Small intestine (tissue), 7 donors: ENCODE measurements around the gene TMEM255B. TPM values are rescaled to one million over a fixed set of nuclear protein-coding genes. Genes with fewer than 3 reads are reported as not detected.
"Not testable (repeated sequence)": the region's sequence is repeated elsewhere in the genome, so short reads cannot be mapped to it uniquely, and the experiment has no call there.

Experiments
- DNase-seq, 2 donors: peaks; one replicate each; pipeline versions ENCODE4 v3.0.0 to v3.0.0-alpha.2; 2013
- FAIRE-seq: peaks from 2 replicates; lab custom pipeline; 2012; peaks lifted over from hg19 to GRCh38; lab: Jason Lieb, UNC
- H3K27ac ChIP-seq, 3 donors: one replicate each; pipeline ENCODE4 v1.5.1; 2013; ENCODE audit warnings: low read length in 2 of 3, mild to moderate bottlenecking in 2 of 3, control low read depth in 1 of 3, inconsistent platforms in 1 of 3, low read depth in 1 of 3, moderate library complexity in 1 of 3
- H3K27me3 ChIP-seq, 3 donors: one replicate each; pipeline ENCODE4 v1.6.1; 2013; ENCODE audit warnings: low read length in 3 of 3, inconsistent platforms in 1 of 3; ENCODE audit not compliant: control insufficient read depth in 3 of 3, insufficient read depth in 3 of 3
- H3K36me3 ChIP-seq, 3 donors: one replicate each; pipeline ENCODE4 v1.6.1; 2013; ENCODE audit warnings: low read length in 3 of 3, inconsistent platforms in 1 of 3, low read depth in 1 of 3, mild to moderate bottlenecking in 1 of 3, moderate library complexity in 1 of 3; ENCODE audit not compliant: control insufficient read depth in 3 of 3, insufficient read depth in 2 of 3
- H3K4me1 ChIP-seq, 3 donors: one replicate each; pipeline ENCODE4 v1.6.1; 2013; ENCODE audit warnings: low read length in 2 of 3, inconsistent platforms in 1 of 3, low read depth in 1 of 3, mild to moderate bottlenecking in 1 of 3, moderate library complexity in 1 of 3; ENCODE audit not compliant: control insufficient read depth in 3 of 3, insufficient read depth in 2 of 3
- H3K4me3 ChIP-seq, 3 donors: one replicate each; pipeline ENCODE4 v1.5.1; 2013; ENCODE audit warnings: low read length in 3 of 3, control low read depth in 1 of 3, inconsistent platforms in 1 of 3, low read depth in 1 of 3, mild to moderate bottlenecking in 1 of 3, moderate library complexity in 1 of 3
- H3K9me3 ChIP-seq, 2 donors: one replicate each; pipeline ENCODE4 v1.6.1; 2013; ENCODE audit warnings: low read depth in 1 of 2, low read length in 1 of 2; ENCODE audit not compliant: control insufficient read depth in 2 of 2, insufficient read depth in 1 of 2
- WGBS, 3 donors: extraction: QIAGEN DNeasy Blood & Tissue Kit; methylation state at CpG; one replicate each; pipeline ENCODE4 v1.1.7; 2013; 5-methylcytosine and 5-hydroxymethylcytosine counted together
- polyA plus RNA-seq, 4 donors: library from polyadenylated mRNA; stranded (reverse) in 3 of 4; unstranded in 1 of 4; fragments of 200-250 nt in 3 of 4; fragments of 120-200 nt in 1 of 4; gene quantifications; one replicate each; pipeline versions ENCODE4 v1.2.1 to v1.2.3, GENCODE V29; 2013
- donor health status: healthy with polysubstance abuse.
- donor health status: control.
- donor health status: control.
- donor health status: Bipolar disorder and iron deficiency.
- donor health status: healthy.

The TMEM255B gene
- polyA plus RNA-seq, 4 donors = 1.4 to 9.3 (median 2.6) TPM; not detected in 1

DNA sequence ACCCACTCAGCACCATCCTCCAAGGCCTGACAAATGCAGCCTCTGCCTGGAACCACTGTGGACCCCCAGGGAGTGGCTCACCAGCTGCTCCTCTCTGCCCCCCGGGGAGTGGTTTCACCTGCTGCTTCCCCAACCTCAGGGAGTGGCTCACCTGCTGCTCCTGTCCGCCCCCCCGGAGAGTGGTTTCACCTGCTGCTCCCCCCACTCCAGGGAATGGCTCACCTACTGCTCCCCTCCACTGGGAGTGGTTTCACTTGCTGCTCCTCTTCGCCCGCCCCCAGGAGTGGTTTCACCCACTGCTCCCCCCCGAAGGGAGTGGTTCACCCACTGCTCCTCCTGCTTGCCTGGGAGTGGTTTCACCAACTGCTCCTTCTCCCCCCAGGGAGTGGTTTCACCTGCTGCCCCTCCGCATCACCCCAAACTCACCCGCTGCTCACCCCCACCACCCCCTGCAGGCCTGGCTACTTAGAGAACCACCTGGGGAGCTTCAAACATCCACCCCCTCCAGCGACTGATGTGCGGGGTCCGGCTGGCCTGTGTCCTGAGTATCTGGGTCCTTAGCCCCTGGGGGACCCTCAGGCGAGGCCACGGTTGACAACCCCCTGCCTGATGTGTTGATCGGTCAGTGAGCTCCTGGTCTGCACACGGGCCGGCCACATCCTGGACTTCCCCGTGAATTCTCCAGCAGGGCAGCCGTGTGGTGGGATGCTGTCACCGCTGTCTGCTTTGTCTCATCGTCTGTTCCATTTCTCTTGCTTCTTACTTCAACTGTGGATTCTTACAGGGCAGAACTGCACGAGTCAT lies 14.6 kb upstream of the TMEM255B start:
- 29 to 69% (median 48%) methylated on average over 19 to 21 of the region's 21 CpGs for WGBS, 3 donors
- no peaks in the 10 kb centered on the region for H3K9me3 ChIP-seq
- no peak for FAIRE-seq
- H3K4me3 ChIP-seq = no peak overlapping the region
- peaks cover 0 to 35% (median 0%) of the 10 kb centered on the region in 3 donors for H3K4me1 ChIP-seq
- H3K36me3 ChIP-seq = no peaks in the 10 kb centered on the region
- no peak overlapping the region for H3K27ac ChIP-seq
- peak; percentile 41 to 61 for DNase-seq
- H3K27me3 ChIP-seq = no peaks in the 10 kb centered on the region

DNA sequence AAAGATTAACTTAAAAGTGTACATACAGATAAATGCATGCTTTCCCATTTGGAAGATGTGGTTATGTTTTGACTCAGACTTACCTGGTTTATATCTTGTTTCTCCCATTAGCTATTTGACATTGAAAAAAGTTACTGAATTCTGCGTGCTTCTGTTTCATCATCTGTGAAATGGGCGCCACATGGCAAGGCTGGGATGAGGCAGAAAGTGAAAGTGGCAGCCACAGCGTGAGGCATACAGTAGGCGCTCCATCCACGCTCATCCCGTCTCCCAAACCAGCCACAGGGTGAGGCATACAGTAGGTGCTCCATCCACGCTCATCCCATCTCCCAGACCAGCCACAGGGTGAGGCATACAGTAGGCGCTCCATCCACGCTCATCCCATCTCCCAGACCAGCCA lies 14.0 kb upstream of the TMEM255B start:
- no peak for FAIRE-seq
- H3K27ac ChIP-seq = no peak overlapping the region
- peaks cover 0 to 35% (median 0%) of the 10 kb centered on the region in 3 donors for H3K4me1 ChIP-seq
- no peaks in the 10 kb centered on the region for H3K27me3 ChIP-seq
- no peak overlapping the region for H3K4me3 ChIP-seq
- DNase-seq = no peak
- WGBS, 3 donors = 70 to 91% (median 78%) methylated on average over 7 to 9 of the region's 9 CpGs
- H3K9me3 ChIP-seq = no peaks in the 10 kb centered on the region
- H3K36me3 ChIP-seq = no peaks in the 10 kb centered on the region

DNA sequence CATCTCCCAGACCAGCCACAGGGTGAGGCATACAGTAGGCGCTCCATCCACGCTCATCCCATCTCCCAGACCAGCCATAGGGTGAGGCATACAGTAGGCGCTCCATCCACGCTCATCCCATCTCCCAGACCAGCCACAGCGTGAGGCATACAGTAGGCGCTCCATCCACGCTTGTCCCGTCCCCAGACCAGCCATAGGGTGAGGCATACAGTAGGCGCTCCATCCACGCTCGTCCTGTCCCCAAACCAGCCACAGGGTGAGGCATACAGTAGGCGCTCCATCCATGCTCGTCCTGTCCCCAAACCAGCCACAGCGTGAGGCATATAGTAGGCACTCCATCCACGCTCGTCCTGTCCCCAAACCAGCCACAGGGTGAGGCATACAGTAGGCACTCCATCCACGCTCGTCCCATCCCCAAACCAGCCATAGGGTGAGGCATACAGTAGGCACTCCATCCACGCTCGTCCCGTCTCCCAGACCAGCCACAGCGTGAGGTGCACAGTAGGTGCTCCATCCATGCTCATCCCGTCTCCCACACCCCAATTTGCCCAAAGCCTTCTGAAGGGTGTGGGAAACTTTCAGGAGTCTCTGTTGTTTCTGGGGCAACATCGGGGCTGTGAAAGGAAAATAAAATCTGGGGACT lies 13.4 kb upstream of the TMEM255B start:
- H3K4me1 ChIP-seq = peaks cover 0 to 35% (median 0%) of the 10 kb centered on the region in 3 donors
- not testable (repeated sequence) for H3K4me3 ChIP-seq, DNase-seq, FAIRE-seq, H3K36me3 ChIP-seq, H3K9me3 ChIP-seq, H3K27me3 ChIP-seq
- 78 to 88% (median 86%) methylated on average over 21 to 24 of the region's 24 CpGs for WGBS, 3 donors
- peak overlapping the region in 2 of 3 donors; percentile 63 to 68 for H3K27ac ChIP-seq

DNA sequence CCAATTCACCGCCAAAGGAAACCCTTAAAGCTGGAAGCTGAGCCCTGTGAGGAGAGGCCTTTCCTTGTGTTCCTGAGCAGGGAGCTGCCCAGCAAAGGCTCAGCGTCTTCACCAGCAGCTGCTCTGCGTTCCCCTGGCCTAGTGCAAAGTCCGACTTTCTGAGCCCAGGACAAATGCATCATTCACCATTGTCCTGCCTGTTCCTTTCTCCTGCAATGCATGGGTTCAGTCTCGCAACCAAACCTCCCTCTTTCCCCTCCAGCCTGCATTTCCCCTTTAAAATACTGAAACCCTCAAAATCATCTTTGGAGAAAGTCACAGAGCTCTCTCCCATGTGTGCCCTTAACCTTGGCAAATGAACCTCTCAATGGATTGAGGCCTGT lies 12.9 kb upstream of the TMEM255B start:
- 23 to 57% (median 47%) methylated on average over 5 of the region's 5 CpGs for WGBS, 3 donors
- no peak overlapping the region for H3K4me3 ChIP-seq
- H3K9me3 ChIP-seq = no peaks in the 10 kb centered on the region
- DNase-seq = peak; percentile 77 to 87
- peaks cover 0 to 35% (median 0%) of the 10 kb centered on the region in 3 donors for H3K4me1 ChIP-seq
- no peaks in the 10 kb centered on the region for H3K27me3 ChIP-seq
- H3K27ac ChIP-seq = peak overlapping the region in 2 of 3 donors; percentile 63 to 68
- no peak for FAIRE-seq
- no peaks in the 10 kb centered on the region for H3K36me3 ChIP-seq

DNA sequence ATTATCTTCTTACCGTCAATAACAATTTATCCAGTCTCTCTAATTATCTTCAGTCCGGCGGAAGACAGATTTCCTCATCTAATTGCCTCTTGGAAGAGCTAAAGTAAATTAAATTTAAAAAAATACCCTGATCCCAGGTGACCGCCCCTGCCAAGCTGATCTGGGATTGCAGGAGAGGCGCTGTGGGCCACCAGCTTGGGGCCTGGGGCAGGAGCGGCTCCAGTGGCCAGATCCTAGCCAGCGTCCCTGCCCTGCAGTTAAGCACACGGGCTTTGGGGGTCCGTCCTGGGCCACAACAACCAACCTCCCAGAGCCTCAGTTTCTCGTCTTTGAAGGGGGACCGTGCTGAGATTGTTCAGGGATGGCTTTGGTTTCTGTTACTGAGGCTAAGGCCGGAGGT lies 12.4 kb upstream of the TMEM255B start:
- Histone ChIP-seq H3K4me1 (peaks cover 0 to 35% (median 0%) of the 10 kb centered on the region in 3 donors), H3K9me3 (peaks cover 0 to 3% of the 10 kb centered on the region in 2 donors), H3K27ac (peak overlapping the region in 1 of 3 donors; percentile 68), H3K27me3 (no peaks in the 10 kb centered on the region), H3K36me3 (no peaks in the 10 kb centered on the region), H3K4me3 (no peak overlapping the region)
- WGBS, 3 donors = 79 to 83% (median 81%) methylated on average over 12 of the region's 12 CpGs
- DNase-seq (no peak), FAIRE-seq (no peak)

DNA sequence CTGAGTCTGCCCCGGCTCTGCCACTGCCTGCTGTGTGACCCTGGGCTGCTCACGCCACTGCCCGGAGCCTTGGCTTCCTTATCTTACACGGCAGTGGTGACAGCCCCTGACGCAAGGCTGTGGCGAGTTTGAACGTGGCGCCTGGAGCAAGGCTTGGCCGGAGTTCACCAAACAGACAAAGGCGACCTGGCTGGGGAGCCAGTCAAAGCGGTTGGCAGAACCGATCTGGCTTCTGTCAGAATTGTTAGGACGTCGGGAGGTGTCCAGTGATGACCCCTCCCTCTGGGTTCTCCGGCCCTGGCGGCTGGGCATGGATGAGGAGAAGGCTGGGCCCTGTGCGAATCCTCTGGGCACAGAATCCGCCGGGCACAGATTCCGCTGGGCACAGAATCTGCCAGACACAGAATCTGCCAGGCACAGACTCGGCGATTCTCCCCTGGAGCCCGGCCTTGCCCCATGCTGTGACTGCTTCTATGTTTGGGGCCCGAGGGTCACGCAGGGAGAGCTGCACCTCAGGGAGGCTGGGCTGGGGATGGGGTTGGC lies 11.7 kb upstream of the TMEM255B start:
- FAIRE-seq (no peak), DNase-seq (no peak)
- Histone ChIP-seq H3K4me1 (peaks cover 0 to 29% (median 0%) of the 10 kb centered on the region in 3 donors), H3K4me3 (no peak overlapping the region), H3K36me3 (no peaks in the 10 kb centered on the region), H3K9me3 (peaks cover 0 to 4% of the 10 kb centered on the region in 2 donors), H3K27ac (no peak overlapping the region), H3K27me3 (no peaks in the 10 kb centered on the region)
- 88 to 91% (median 89%) methylated on average over 25 of the region's 25 CpGs for WGBS, 3 donors

DNA sequence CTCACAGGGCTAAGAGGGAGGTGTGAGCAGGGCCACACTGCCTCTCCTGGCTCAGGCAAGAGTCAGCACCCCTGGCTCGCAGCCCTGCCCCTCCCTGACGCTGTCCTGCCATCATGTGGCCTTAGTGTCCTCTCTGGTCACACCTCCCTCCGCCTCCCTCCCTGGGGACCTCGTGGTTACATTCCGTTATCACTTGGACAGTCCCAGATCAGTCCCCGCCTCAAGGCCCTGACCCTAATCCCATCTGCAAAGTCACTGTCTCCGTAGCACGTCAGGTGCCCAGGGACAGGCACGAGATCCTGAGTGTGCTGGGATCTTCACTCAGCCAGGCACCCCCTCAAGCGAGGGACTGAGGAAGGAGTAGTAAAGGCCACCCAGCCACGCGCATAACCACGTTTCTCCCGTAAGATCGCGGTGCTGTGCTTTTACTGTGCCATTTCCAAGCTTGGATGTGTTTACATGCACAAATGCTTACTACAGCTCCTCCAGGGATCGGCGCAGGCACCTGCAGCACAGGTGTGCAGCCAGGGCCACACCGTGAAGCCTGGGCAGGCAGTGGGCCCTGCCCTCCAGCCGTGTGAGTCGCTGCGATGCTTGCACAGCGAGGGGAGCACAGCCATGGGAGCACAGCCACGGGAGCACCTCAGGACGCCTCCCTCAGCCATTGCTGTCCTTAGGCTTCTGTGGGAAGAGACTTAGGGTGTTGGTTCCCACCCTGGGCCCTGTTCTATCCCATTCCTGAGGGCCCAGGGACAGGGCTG lies 10.7 kb upstream of the TMEM255B start:
- Histone ChIP-seq H3K27me3 (no peaks in the 10 kb centered on the region), H3K4me3 (no peak overlapping the region), H3K4me1 (peaks cover 0 to 27% (median 0%) of the 10 kb centered on the region in 3 donors), H3K36me3 (no peaks in the 10 kb centered on the region), H3K27ac (no peak overlapping the region), H3K9me3 (peaks cover 0 to 7% of the 10 kb centered on the region in 2 donors)
- DNase-seq = no peak
- WGBS, 3 donors = 85 to 88% (median 86%) methylated on average over 25 of the region's 25 CpGs
- no peak for FAIRE-seq
